ENCODE results near the gene ADAMTS2. TPM values are rescaled to one million over a fixed set of nuclear protein-coding genes. Genes with fewer than 3 reads are reported as not detected.
"Not testable (repeated sequence)": the region's sequence is repeated elsewhere in the genome, so short reads cannot be mapped to it uniquely, and the experiment has no call there.

ADAMTS2 gene
- total RNA-seq, 2 donors from 2014 or later = not detected

- Mint-ChIP-seq H3K36me3 (no peaks in the 10 kb centered on the region), H3K9me3 (no peaks in the 10 kb centered on the region), H3K27ac (no peak overlapping the region)
- no peak for DNase-seq (ENCODE audit: low spot score in 2 of 2)
- ATAC-seq = no peak
Observed at GRCh38 chr5:179288101-179288808, 57.0 kb downstream of the ADAMTS2 start.

DNA sequence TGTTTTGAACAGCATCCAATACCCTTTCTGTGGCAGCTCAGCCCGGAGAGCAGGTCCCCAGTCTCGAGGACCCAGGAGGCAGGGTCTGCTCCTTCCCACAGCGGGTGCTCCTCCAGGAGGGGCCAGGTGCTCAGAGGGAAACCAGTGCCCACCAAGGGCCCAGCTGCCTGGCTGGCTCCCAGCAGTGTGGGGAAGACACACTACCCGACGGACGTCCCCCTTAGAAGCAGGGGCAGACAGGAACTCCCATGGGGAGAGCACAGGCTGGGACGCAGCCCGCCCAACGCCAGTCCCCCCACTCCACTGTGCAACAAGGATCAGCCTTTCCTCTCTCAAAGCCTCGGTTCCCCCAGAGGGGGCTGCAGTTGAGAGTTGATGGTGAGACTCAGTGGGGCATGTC, 57.6 kb downstream of the ADAMTS2 start:
- no peak for DNase-seq (ENCODE audit: low spot score in 2 of 2)
- no peak for ATAC-seq
- Mint-ChIP-seq H3K9me3 (no peaks in the 10 kb centered on the region), H3K36me3 (no peaks in the 10 kb centered on the region), H3K27ac (no peak overlapping the region)

GRCh38 chr5:179287071-179287470, 58.2 kb downstream of the ADAMTS2 start:
- peaks cover 0 to 5% of the 10 kb centered on the region in 2 donors for H3K9me3 Mint-ChIP-seq
- no peak overlapping the region for H3K27ac Mint-ChIP-seq
- DNase-seq (ENCODE audit: low spot score in 2 of 2) (no peak), ATAC-seq (no peak)
- H3K36me3 Mint-ChIP-seq = no peaks in the 10 kb centered on the region

DNA sequence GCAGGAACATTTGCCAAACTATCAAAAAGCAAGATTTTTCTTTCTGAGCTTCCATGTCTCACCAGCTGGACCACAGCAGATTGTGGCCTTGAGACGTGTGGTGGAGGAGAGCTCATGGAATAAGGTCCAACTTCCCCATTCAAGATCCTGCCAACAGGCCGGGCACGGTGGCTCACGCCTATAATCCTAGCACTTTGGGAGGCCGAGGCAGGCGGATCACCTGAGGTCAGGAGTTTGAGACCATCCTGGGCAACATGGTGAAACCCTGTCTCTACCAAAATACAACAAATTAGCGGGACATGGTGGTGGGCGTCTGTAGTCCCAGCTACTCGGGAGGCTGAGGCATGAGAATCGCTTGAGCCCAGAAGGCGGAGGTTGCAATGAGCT, 59.5 kb downstream of the ADAMTS2 start:
- not testable (repeated sequence) for ATAC-seq; H3K27ac Mint-ChIP-seq; H3K36me3 Mint-ChIP-seq; H3K9me3 Mint-ChIP-seq; DNase-seq (ENCODE audit: low spot score in 2 of 2)

DNA sequence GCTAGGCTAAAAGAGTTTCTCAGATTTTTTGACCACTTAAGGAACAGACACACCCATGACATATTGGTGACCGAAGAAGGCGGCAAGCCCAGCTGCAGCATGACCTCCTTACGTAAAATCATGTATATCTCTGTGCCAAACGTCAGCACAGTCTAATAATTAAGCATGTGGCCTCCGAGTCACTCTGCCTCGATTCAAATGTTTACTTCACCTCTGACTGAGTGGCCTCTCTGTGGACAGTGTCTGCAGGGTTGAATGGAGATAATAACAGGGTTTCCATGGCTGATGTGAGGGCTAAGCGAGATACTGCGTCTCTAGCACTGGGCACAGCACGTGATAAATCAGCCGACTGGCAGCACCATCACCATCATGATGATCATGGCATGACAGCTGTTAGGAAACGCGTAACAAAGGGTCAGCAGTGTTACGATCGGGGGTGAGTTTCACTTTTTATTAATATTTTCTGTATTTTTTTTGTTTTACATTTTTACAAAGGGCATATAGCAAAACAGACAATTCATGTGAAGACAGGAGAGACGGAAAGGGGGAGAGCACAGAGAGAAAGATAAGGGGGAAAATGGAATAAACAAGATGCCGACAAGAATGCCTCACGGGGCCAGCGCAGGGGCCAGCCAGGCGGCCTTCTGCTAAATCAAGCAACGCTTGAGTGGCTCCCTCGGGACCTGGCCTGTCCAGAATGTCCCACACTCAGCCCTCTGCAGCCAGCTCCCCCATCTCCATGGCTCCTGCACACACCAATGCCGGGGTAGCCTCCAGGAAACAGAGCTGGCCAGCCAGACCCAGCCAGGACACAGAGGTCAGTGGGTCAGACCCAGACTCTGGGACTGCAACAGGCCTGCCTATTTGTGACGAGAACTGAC, 60.3 kb downstream of the ADAMTS2 start:
- H3K9me3 Mint-ChIP-seq = peaks cover 0 to 6% of the 10 kb centered on the region in 2 donors
- H3K36me3 Mint-ChIP-seq = no peaks in the 10 kb centered on the region
- ATAC-seq (no peak), DNase-seq (ENCODE audit: low spot score in 2 of 2) (no peak)
- H3K27ac Mint-ChIP-seq = peak overlapping the region in 1 of 2 donors; percentile 69

DNA sequence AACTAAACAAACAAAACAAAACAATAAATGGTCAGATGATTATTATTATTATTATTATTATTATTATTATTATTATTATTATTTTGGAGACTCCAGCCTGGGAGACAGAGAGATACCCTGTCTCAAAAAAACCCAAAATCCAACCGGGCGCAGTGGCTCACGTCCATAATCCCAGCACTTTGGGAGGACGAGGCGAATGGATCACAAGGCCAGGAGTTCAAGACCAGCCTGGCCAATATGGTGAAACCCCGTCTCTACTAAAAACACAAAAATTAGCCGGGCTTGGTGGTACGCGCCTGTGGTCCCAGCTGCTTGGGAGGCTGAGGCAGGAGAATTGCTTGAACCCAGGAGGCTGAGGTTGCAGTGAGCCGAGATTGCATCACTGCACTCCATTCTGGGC, 61.4 kb downstream of the ADAMTS2 start:
- ATAC-seq; DNase-seq (ENCODE audit: low spot score in 2 of 2); H3K27ac Mint-ChIP-seq; H3K9me3 Mint-ChIP-seq; H3K36me3 Mint-ChIP-seq: not testable (repeated sequence)

DNA sequence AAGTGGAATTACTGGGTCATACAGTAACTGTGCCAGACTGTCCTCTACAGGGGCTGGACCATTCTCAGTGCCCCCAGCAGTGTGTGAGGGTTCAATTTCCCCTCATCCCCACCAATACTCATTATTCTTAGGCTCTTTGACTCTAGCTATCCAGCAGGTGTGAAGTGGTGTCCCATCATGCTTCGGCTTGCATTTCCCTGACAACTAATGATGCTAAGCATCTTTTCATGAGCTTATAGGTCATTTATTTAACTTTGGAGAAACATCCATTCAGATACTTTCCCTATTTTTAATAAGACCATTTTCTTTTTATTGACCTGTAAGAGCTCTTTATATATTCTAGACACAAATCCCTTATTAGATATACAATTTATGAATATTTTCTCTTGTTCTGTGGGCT, 63.6 kb downstream of the ADAMTS2 start:
- DNase-seq (ENCODE audit: low spot score in 2 of 2) (no peak), ATAC-seq (no peak)
- Mint-ChIP-seq H3K36me3 (no peaks in the 10 kb centered on the region), H3K27ac (no peak overlapping the region), H3K9me3 (peaks cover 0 to 6% of the 10 kb centered on the region in 2 donors)

DNA sequence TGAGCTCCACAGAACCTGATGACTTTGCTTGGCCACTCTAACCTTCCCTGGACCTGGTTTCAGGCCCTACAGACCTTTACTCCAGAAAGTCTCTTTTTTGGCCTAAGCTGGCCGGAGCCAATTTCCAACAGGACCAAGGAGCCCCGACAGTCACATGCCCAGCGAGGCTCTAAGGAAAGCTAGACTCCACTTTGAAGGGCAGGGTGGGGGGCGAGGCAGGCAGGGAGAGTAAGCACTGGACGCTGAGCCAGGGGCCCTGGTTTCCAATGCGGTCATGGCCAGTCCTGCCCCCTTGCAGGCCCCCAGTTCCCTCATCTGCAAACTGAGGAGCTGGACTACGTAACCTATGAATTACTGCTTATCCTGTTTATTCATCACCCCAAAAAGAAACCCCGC, 65.2 kb downstream of the ADAMTS2 start:
- no peak for DNase-seq (ENCODE audit: low spot score in 2 of 2)
- H3K9me3 Mint-ChIP-seq = peaks cover 0 to 6% of the 10 kb centered on the region in 2 donors
- ATAC-seq = no peak
- no peak overlapping the region for H3K27ac Mint-ChIP-seq
- H3K36me3 Mint-ChIP-seq = no peaks in the 10 kb centered on the region

DNA sequence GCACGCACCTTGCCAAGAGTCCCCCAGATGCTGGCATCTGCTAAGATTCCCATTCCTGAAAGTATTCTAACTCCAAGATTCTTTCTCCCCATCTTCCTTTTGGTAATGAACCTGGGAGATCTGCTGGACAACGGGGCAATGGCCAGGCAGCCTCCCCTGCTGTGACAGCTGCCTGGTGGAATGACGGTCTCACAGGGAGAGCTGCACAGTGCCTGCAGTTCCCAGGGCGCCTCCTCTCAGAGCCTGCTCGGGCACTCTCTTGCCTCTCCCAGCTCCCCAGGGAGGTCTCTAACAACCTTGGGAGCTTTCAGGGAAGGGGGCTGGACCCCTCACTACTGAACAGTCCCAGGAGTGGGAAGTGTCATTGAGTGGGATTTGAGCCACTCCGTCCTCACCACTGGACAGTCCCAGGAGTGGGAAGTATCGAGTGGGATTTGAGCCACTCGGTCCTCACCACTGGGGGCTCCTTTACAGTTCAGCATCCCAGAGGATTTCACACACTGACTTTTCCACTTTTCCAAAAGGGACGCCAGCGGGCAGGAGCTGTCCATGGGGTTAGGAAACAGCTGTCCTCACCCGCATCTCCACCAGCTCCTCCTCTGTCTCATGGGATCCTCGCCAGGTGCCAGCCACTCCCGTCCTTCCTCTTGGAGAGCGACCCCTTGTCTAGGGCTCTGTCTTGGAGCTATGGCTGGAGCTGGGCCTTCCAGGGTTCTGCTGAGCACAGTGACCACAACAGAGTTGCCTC, 65.7 kb downstream of the ADAMTS2 start:
- ATAC-seq (peak in 1 of 2 donors; percentile 13), DNase-seq (ENCODE audit: low spot score in 2 of 2) (no peak)
- no peaks in the 10 kb centered on the region for H3K36me3 Mint-ChIP-seq
- peaks cover 0 to 6% of the 10 kb centered on the region in 2 donors for H3K9me3 Mint-ChIP-seq
- H3K27ac Mint-ChIP-seq = no peak overlapping the region

DNA sequence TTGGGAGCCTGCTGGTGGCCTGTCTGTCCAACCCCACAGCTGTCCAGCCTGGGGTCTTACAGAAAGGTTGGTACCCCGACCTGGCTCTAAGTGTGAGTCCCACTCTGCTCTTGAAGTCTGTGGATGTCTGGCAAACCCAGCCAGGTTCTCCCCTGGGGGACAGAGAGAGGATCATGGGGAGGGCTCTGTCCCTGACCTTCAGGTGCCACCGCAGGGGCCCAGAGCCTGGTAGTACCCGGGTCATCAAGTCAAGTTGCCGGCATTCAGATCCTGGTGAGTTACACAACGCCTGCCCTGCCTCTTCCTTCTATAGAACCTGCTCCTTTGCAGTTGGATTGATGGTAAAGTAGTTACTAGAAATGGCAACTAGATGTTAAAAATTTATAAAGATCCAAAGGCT, 66.7 kb downstream of the ADAMTS2 start:
- no peak overlapping the region for H3K27ac Mint-ChIP-seq
- peak in 1 of 2 donors; percentile 20 for ATAC-seq
- no peak for DNase-seq (ENCODE audit: low spot score in 2 of 2)
- H3K9me3 Mint-ChIP-seq = peaks cover 0 to 6% of the 10 kb centered on the region in 2 donors
- no peaks in the 10 kb centered on the region for H3K36me3 Mint-ChIP-seq

- no peaks in the 10 kb centered on the region for H3K36me3 Mint-ChIP-seq
- DNase-seq (ENCODE audit: low spot score in 2 of 2) (no peak), ATAC-seq (no peak)
- peaks cover 0 to 6% of the 10 kb centered on the region in 2 donors for H3K9me3 Mint-ChIP-seq
- no peak overlapping the region for H3K27ac Mint-ChIP-seq
Observed at GRCh38 chr5:179278119-179278518, 67.1 kb downstream of the ADAMTS2 start.

- Mint-ChIP-seq H3K27ac (no peak overlapping the region), H3K9me3 (no peaks in the 10 kb centered on the region), H3K36me3 (no peaks in the 10 kb centered on the region)
- no peak for DNase-seq (ENCODE audit: low spot score in 2 of 2)
- ATAC-seq = no peak
Observed at GRCh38 chr5:179276838-179277395, 68.3 kb downstream of the ADAMTS2 start.

DNA sequence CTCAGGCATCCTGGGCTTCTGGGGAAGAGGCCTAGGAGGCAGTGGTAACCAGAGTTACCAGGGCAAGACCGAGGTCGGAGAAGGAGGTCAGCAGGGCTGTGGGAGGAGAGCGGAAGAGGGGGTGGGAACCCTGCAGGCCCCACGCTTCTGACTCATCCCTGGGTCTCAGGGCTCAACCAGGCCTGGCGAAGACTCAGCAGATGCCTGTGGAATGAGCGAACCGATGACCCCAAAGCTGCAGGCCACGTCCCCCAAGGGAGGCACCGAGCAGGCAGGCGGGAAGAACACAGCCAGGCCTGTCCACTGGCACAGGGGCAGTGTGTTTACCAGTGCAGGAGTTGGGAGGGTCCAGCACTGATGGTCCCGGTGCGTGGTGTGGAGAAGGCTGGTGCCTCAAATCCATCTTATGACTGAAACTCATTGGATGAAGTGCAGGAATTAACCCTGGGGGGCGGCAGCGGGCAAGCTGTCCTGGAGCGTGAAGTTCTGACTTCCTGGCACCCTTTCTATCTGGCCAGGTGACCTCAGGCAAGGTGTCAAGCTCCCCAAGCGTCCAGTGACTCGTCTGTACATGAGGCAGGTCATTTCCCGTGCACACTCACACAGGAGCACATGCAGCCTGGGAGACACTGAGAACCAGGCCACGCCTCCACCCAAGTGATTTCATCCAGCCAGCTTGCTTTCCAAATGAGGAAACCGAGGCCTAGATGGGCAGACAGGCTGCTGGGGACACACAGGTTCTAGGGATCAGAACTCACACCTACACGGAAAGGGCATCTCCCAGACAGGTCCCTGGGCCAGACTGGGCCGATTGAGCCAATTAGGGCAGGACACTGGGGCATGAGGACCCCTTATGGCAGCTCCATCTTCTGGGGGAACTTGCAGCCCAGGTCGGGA, 69.1 kb downstream of the ADAMTS2 start:
- DNase-seq (ENCODE audit: low spot score in 2 of 2) (no peak), ATAC-seq (no peak)
- Mint-ChIP-seq H3K27ac (no peak overlapping the region), H3K36me3 (no peaks in the 10 kb centered on the region), H3K9me3 (no peaks in the 10 kb centered on the region)

DNA sequence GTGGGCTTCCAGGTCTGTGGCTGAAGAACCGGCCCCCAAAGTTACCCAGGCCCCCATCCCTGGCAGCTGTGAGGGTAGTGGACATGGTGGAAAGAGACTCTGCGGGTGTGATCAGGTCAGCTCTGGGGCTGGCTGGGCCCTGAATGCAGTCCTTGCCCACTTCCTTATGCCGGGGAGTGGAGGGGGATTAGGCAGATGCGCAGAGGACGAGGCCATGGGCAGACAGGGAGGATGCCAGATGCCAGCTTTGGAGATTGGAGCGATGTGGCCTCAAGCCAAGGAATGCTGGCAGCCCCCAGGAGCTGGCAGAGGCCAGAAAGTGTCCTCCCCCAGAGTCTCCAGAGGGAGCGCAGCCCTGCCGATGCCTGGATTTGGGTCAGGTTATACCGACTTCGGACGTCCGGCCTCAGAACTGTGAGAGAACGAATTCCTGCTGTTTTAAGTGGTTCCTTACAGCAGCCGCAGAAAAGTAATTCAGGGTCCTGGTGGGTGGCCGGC, 69.8 kb downstream of the ADAMTS2 start:
- H3K36me3 Mint-ChIP-seq = no peaks in the 10 kb centered on the region
- H3K27ac Mint-ChIP-seq = no peak overlapping the region
- H3K9me3 Mint-ChIP-seq = no peaks in the 10 kb centered on the region
- no peak for ATAC-seq
- DNase-seq (ENCODE audit: low spot score in 2 of 2) = no peak

- no peak for ATAC-seq
- Mint-ChIP-seq H3K27ac (no peak overlapping the region), H3K36me3 (no peaks in the 10 kb centered on the region), H3K9me3 (no peaks in the 10 kb centered on the region)
- DNase-seq (ENCODE audit: low spot score in 2 of 2) = no peak
Observed at GRCh38 chr5:179274321-179275315, 70.6 kb downstream of the ADAMTS2 start.

Measured in activated naive CD4-positive, alpha-beta T cell treated with anti-CD3 and anti-CD28 coated beads, Interleukin-2, amount 50 U/mL, for 72 hours (primary cell).